Thoracic aorta (tissue), 2 donors: ENCODE results near the gene KHK. TPM values are rescaled to one million over a fixed set of nuclear protein-coding genes. Genes with fewer than 3 reads are reported as not detected.
"Not testable (repeated sequence)": the region's sequence is repeated elsewhere in the genome, so short reads cannot be mapped to it uniquely, and the experiment has no call there.

ENCODE experiments used
- ATAC-seq: fragments of 150-250 bp; one replicate; pipeline ENCODE4 v1.8.0; 2017; ENCODE audit warnings: low read depth; ENCODE audit not compliant: insufficient number of reproducible peaks, low FRiP score
- DNase-seq: peaks from one replicate; pipeline ENCODE4 v3.0.0-alpha.2; 2020; ENCODE audit warnings: low spot score
- H3K27ac ChIP-seq, 2 donors: fragments of 200-600 bp; sonication (generic); 1 replicate in 1 of 2; 2 replicates in 1 of 2; pipeline ENCODE4 v1.5.1; 2016; ENCODE audit warnings: mild to moderate bottlenecking in 2 of 2, moderate library complexity in 2 of 2
- H3K27me3 ChIP-seq: fragments of 200-600 bp; sonication (generic); replicated peaks from 2 replicates; pipeline ENCODE4 v1.6.0; 2016; ENCODE audit warnings: mild to moderate bottlenecking; ENCODE audit not compliant: insufficient read depth
- H3K36me3 ChIP-seq: fragments of 200-600 bp; sonication (generic); one replicate; pipeline ENCODE4 v1.5.1; 2016
- H3K4me1 ChIP-seq, 2 donors: fragments of 200-600 bp; sonication (generic); 1 replicate in 1 of 2; 2 replicates in 1 of 2; pipeline versions ENCODE4 v1.5.1 to v1.6.0; 2016; ENCODE audit warnings: low read depth in 2 of 2, mild to moderate bottlenecking in 1 of 2; ENCODE audit not compliant: control insufficient read depth in 1 of 2
- H3K4me3 ChIP-seq: fragments of 200-600 bp; sonication (generic); 2 replicates; pipeline ENCODE4 v1.5.1; 2016; ENCODE audit warnings: mild to moderate bottlenecking
- H3K9me3 ChIP-seq: fragments of 200-600 bp; sonication (generic); 2 replicates; pipeline ENCODE4 v1.5.1; 2016
- total RNA-seq, 2 donors: library from RNA; depleted of rRNA; stranded (reverse); fragments of >200 nt; gene quantifications; one replicate each; pipeline versions ENCODE4 v1.1.0 to v1.2.3, GENCODE V29; 2016
- TF ChIP-seq, protein P1 (sequence below): fragments of 200-600 bp; sonication (generic); IDR thresholded peaks from one replicate; pipeline ENCODE4 v1.5.1; 2019; ENCODE audit warnings: antibody characterized with exemption

KHK gene
- total RNA-seq, 2 donors from 2014 or later: 1.5 to 2.6 TPM

- Histone ChIP-seq H3K4me3 (no peak overlapping the region), H3K27me3 (no peaks in the 10 kb centered on the region), H3K9me3 (no peaks in the 10 kb centered on the region), H3K4me1 (peaks cover 33 to 80% of the 10 kb centered on the region in 2 donors), H3K36me3 (peaks cover 3% of the 10 kb centered on the region), H3K27ac (peak overlapping the region; percentile 88 to 99)
- TF ChIP-seq, protein P1, sequence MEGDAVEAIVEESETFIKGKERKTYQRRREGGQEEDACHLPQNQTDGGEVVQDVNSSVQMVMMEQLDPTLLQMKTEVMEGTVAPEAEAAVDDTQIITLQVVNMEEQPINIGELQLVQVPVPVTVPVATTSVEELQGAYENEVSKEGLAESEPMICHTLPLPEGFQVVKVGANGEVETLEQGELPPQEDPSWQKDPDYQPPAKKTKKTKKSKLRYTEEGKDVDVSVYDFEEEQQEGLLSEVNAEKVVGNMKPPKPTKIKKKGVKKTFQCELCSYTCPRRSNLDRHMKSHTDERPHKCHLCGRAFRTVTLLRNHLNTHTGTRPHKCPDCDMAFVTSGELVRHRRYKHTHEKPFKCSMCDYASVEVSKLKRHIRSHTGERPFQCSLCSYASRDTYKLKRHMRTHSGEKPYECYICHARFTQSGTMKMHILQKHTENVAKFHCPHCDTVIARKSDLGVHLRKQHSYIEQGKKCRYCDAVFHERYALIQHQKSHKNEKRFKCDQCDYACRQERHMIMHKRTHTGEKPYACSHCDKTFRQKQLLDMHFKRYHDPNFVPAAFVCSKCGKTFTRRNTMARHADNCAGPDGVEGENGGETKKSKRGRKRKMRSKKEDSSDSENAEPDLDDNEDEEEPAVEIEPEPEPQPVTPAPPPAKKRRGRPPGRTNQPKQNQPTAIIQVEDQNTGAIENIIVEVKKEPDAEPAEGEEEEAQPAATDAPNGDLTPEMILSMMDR: no peak
- DNase-seq: no peak
- ATAC-seq: no peak
Measured at GRCh38 chr2:27072920-27073319, 13.7 kb upstream of the KHK start.

GRCh38 chr2:27073782-27074181, 12.8 kb upstream of the KHK start:
- H3K4me1 ChIP-seq: peaks cover 33 to 73% of the 10 kb centered on the region in 2 donors
- ATAC-seq: no peak
- H3K4me3 ChIP-seq: no peak overlapping the region

GRCh38 chr2:27074738-27075565, 11.6 kb upstream of the KHK start:
- H3K27me3 ChIP-seq: no peaks in the 10 kb centered on the region
- no peak for DNase-seq
- TF ChIP-seq, protein P1: no peak
- no peak for ATAC-seq
- H3K4me3 ChIP-seq: no peak overlapping the region
- peak overlapping the region; percentile 88 to 99 for H3K27ac ChIP-seq
- no peaks in the 10 kb centered on the region for H3K9me3 ChIP-seq
- H3K36me3 ChIP-seq: no peaks in the 10 kb centered on the region
- peaks cover 28 to 61% of the 10 kb centered on the region in 2 donors for H3K4me1 ChIP-seq

More at GRCh38 chr2:27073782-27074181, 12.8 kb upstream of the KHK start:
- TF ChIP-seq, protein P1: no peak
- Histone ChIP-seq H3K27ac (peak overlapping the region; percentile 88 to 99), H3K27me3 (no peaks in the 10 kb centered on the region), H3K9me3 (no peaks in the 10 kb centered on the region), H3K36me3 (no peaks in the 10 kb centered on the region)
- DNase-seq: no peak

DNA sequence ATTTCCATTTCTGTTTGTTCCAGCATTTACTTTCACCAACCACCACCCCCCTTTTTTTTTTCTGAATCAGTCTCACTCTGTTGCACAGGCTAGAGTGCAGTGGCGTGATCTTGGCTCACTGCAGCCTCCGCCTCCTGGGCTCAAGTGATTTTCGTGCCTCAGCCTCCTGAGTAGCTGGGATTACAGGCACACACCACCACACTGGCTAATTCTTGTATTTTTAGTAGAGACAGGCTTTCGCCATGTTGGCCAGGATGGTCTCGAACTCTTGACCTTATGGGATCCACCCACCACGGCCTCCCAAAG, 11.1 kb upstream of the KHK start:
- H3K9me3 ChIP-seq, H3K4me3 ChIP-seq, DNase-seq, H3K36me3 ChIP-seq, H3K27me3 ChIP-seq, ATAC-seq: not testable (repeated sequence)
- H3K27ac ChIP-seq: peak overlapping the region; percentile 88 to 99
- peaks cover 28 to 60% of the 10 kb centered on the region in 2 donors for H3K4me1 ChIP-seq

- DNase-seq: no peak
- Histone ChIP-seq H3K36me3 (no peaks in the 10 kb centered on the region), H3K4me3 (no peak overlapping the region), H3K27ac (peak overlapping the region; percentile 87 to 99), H3K9me3 (no peaks in the 10 kb centered on the region), H3K27me3 (no peaks in the 10 kb centered on the region), H3K4me1 (peaks cover 32 to 64% of the 10 kb centered on the region in 2 donors)
- TF ChIP-seq, protein P1: no peak
- no peak for ATAC-seq
Measured at GRCh38 chr2:27076323-27076722, 10.2 kb upstream of the KHK start.
